NCI-H2081 (cell line): ENCODE results near the gene GDF7.

Experiments used
- DNase-seq, 2 experiments: peaks; one replicate each; lab custom pipeline; 2025; lab: John Stamatoyannopoulos, UW

The GDF7 gene

DNA sequence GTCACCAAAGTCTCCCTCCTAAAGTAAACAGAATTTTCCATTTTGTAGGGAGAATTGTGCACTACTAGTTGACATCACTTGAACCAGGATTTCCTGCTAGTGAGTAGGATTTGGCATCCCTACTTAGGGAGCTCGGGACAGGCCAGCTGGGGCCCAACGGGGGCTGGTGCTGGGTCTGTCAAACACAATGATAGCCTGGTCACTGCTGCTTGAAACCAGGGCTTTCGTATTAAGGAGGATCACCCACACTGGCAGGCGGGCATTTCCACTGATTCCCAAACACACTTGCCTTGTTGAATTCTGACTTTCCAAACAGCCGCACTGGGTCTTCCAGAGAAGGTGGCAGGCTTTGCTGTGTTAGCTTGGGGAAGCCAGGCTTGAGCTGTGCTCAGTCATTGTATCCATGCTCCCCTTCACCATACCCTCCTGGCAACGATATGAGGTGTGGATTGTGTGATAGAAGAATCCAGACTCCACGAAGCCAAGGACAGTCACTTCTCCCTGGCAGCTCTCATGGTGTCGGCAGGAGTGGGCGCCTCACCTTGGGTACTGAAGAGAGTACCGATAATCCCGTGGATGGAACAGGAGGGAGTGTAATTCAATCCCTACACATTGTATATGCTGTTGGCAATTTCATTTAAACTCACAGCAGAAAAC, 7.5 kb downstream of the GDF7 start:
- no peak for DNase-seq

DNA sequence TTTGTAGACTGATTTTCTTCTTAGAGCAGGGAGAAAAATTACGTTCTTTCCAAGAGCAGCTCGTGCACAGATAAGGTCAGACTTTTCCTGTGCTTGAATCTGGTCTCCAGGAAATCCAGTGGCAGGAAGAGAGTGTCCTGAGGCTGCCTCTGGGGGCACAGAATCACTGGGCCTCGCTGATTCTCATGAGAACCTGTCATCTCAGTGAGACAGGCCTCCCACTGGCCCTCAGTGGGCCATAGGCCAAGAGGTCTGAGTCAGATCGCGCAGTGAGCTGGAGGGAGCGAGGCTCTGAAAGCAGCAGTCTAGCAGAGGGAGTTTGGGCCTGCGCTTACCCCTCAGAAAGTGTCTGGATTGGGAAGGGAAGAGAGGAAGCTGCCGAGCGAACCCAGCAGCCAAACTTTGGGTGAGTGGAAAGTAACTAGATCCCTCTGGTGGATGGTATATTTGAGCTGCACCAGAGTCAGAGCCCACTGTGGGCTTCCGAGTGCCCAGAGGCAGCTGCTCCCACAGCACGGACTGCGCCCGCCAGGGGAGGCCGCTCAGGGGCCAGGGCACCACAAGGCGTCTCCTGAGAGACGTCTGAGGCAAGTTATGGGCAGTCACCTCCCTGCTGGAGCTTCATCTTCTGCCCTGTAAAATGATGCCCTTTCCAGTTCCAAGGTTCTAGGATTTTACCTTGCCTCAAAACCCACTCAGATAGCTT, 8.2 kb downstream of the GDF7 start:
- no peak for DNase-seq

DNA sequence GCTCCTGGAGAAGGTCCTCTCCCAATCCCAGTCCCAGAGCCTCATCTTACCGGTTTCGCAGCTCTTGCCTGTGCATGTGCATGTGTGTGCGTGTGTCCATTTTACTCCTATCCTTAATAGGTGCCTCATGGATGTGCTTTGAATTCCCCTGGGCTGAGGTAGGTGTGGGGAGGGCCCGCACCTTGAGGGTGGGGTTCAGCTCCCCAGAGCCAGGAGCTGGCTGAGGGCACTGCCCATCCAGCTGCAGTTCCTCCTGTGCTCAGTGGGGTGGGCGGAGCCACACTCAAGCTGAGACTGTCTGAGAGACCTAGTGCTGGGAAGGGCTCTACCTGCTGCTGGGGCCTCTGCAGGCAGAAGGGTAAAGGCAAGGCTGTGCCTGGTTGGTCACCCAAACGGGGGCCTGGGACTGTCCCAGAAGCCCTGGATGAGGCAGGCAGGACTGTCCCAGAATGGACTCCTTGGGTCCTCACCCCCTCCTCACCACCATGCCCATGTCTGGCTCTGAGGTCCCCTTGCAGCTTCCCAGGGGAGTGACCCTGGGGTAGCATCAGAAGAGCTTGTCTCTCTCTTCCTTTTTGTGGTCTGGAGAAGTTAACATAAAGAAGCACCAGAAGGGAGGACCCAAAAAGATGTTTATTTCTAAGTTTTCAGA, 8.9 kb downstream of the GDF7 start:
- DNase-seq = no peak

- no peak for DNase-seq
Measured at GRCh38 chr2:20676353-20677215, 9.6 kb downstream of the GDF7 start.

DNA sequence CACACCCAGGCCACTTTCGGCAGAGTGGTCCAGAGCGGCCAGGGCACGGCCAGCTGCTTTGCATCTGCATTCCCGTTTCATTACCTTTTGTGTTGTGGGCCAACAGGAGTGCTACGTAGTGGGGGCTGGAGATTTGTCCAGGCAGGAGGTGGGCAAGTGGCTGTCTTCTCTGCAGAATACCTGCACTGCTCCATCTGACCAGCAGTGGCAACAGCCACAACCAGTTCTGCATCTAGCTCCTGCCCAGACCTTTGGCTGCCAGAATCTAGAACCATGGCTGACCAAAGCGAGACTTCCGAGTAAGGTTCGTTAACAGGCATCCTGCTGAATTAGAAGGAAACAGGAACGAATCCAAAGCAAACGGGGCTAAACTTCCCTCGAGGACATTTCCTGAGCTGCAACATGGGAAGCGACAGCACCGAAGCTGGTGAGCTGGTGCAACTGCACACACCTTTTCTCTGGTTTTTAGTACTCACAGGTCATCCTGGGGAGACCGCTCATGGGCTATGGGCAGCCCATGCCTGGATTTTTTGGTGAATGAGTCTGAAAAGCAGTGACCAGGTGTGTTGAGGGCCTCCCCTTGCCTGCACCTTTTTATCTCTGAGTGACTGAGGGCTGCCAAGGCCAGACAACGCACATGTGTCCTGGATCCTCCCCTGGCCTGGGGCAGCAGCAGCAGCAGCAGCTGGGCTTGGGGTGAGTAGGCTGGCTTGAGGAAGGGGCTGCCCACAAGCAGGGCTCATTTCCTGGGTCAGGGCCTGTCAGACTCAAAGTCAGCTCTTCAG, 10.5 kb downstream of the GDF7 start:
- no peak for DNase-seq

- DNase-seq = no peak
Measured at GRCh38 chr2:20678086-20678395, 11.1 kb downstream of the GDF7 start.

GRCh38 chr2:20678780-20679179, 11.8 kb downstream of the GDF7 start:
- DNase-seq = no peak

- DNase-seq = no peak
Measured at GRCh38 chr2:20680744-20681375, 13.9 kb downstream of the GDF7 start.

GRCh38 chr2:20682167-20682920, 15.4 kb downstream of the GDF7 start:
- no peak for DNase-seq

GRCh38 chr2:20684581-20685063, 17.7 kb downstream of the GDF7 start:
- DNase-seq = no peak

DNA sequence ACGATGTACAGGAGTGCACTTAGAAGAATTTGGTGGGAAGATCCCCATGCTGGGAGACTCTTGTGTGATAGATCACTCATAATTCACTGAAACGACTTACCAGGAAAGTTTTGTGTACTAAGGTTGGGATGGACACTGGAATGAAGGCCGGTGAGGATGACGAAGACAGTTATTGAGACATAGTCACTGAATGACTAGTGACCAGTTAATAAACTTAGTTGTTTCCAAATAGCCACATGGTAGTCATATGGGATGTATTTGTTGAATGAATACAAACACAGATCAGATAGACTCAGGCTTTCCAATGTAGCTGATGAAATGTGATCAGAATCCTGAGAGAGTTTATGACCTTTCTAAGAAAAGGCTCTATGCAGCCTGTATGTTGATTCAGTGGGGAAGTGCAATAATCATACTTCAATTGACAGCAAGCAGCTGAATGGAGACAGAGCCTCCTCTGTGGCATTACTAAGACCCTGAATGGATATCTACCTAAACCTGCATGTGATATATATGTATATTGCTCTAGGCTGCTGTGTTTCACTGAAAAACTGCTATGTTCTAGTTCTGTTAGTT, 20.4 kb downstream of the GDF7 start:
- no peak for DNase-seq

- DNase-seq = no peak
Measured at GRCh38 chr2:20689428-20690264, 22.7 kb downstream of the GDF7 start.

GRCh38 chr2:20691076-20691734, 24.3 kb downstream of the GDF7 start:
- DNase-seq = no peak

- no peak for DNase-seq
Measured at GRCh38 chr2:20692081-20692480, 25.1 kb downstream of the GDF7 start.

DNA sequence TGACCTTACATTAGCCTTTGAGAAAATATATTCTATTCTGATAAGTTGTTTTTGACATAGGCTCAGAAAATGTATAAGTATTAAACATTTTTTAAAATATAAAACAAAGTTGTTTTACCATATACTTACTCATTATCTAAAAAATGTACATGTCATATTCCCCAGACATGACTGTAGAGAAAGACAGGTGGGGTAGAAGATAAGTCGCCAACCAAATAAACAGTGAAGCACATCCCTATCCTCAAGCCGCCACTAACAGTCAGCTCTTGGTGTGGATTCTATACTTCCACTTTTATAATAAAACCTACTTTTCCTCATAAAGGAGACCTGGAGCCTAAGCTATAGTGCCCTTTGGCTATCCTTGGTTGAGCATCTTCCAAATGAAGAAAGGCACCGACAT, 26.4 kb downstream of the GDF7 start:
- DNase-seq = no peak

- DNase-seq = no peak
Measured at GRCh38 chr2:20696366-20696765, 29.4 kb downstream of the GDF7 start.

- no peak for DNase-seq
Measured at GRCh38 chr2:20697322-20697934, 30.5 kb downstream of the GDF7 start.
